ENCODE results near the gene DDX18. TPM values are rescaled to one million over a fixed set of nuclear protein-coding genes. Genes with fewer than 3 reads are reported as not detected.

Gene DDX18
- total and polyA plus RNA-seq, 2 of the 4 experiments (the other 2 are of a cell fraction): 34.6 to 69.9 TPM

- ATAC-seq (ENCODE audit: low read depth) (no peak), DNase-seq (peak; percentile 30)
- intact Hi-C loops (cut with micrococcal nuclease) (no loop called here), in situ Hi-C loops (cut with MboI; ENCODE audit: low sequenced_read_pairs) (no loop called here), dilution Hi-C loops (cut with HindIII; ENCODE audit: low sequenced_read_pairs, unreplicated experiment) (no loop called here)
- Histone ChIP-seq H2BK15ac (ENCODE audit: low read depth, low read length) (no peak overlapping the region), H3K14ac (replicated peaks; ENCODE audit: low read depth, low read length) (no peak overlapping the region), H4K91ac (ENCODE audit: insufficient read depth, low read depth, low read length) (no peak overlapping the region), H2BK120ac (ENCODE audit: low read depth, low read length) (no peak overlapping the region), H3K9me3 (ENCODE audit: control insufficient read depth, insufficient read depth, low read length) (no peaks in the 10 kb centered on the region), H3K4ac (ENCODE audit: low read depth, low read length) (no peak overlapping the region), H3K4me2 (ENCODE audit: low read depth, low read length) (no peak overlapping the region; the same call in 1 of the 2 replicates), H3K27ac (ENCODE audit: insufficient read depth, low read length) (no peak overlapping the region), H2BK5ac (ENCODE audit: low read depth, low read length, poor library complexity, severe bottlenecking) (no peak overlapping the region), H3K36me3 (ENCODE audit: control insufficient read depth, insufficient read depth, low read length) (no peaks in the 10 kb centered on the region), H4K8ac (ENCODE audit: low read depth in 2 of 2, low read length in 2 of 2) (no peak overlapping the region), H4K20me1 (ENCODE audit: insufficient read depth, low read length) (no peaks in the 10 kb centered on the region), H3K23ac (ENCODE audit: low read depth, low read length) (no peak overlapping the region), H3K4me1 (ENCODE audit: control insufficient read depth, insufficient read depth, low read length) (no peaks in the 10 kb centered on the region), H2AFZ (replicated peaks; ENCODE audit: low read length, poor library complexity) (no peak overlapping the region), H3K56ac (ENCODE audit: extremely low read depth, insufficient read depth, low read length) (no peak overlapping the region), H4K5ac (ENCODE audit: low read depth, low read length) (no peak overlapping the region), H2BK20ac (ENCODE audit: low read depth, low read length) (no peak overlapping the region), H3K9me1 (ENCODE audit: insufficient read depth, low read length) (no peaks in the 10 kb centered on the region), H3K18ac (ENCODE audit: low read depth, low read length) (no peak overlapping the region), H3K27me3 (ENCODE audit: control insufficient read depth, insufficient read depth, low read length) (no peaks in the 10 kb centered on the region), H2AK9ac (replicated peaks; ENCODE audit: low read depth, low read length, poor library complexity) (no peak overlapping the region), H3K9ac (ENCODE audit: low read depth, low read length) (no peak overlapping the region), H2AK5ac (ENCODE audit: low read depth, low read length) (no peak overlapping the region), H3K79me1 (ENCODE audit: low read depth in 1 of 2, low read length in 2 of 2) (no peaks in the 10 kb centered on the region), H3K4me3 (ENCODE audit: insufficient read depth, low read depth, low read length) (no peak overlapping the region)
- no TSS peak for BruUV-seq (replicated peaks)
- ChIA-PET POLR2A (ENCODE audit: unreplicated experiment) (no interaction called here), CTCF (no interaction called here)
- TF ChIP-seq SMC3 (IDR thresholded peaks at IDR 0.05; ENCODE audit: low read depth, low read length) (no peak), FOS (IDR thresholded peaks at IDR 0.05; ENCODE audit: low read depth, low read length) (no peak), RAD21 (IDR thresholded peaks at IDR 0.05; ENCODE audit: low read length) (no peak), NFE2L2 (IDR thresholded peaks at IDR 0.05; ENCODE audit: low read depth, low read length) (no peak), MAZ (IDR thresholded peaks at IDR 0.05; ENCODE audit: borderline replicate concordance, low read depth, low read length) (no peak), RFX5 (IDR thresholded peaks at IDR 0.05; ENCODE audit: low read depth, low read length) (no peak), USF2 (IDR thresholded peaks at IDR 0.05; ENCODE audit: low read depth, low read length) (no peak), POLR2A (IDR thresholded peaks at IDR 0.05; ENCODE audit: low read depth, low read length) (no peak), RCOR1 (IDR thresholded peaks at IDR 0.05; ENCODE audit: insufficient replicate concordance, low read length) (no peak), CHD1 (IDR thresholded peaks at IDR 0.05; ENCODE audit: low read depth, low read length) (no peak), MAFK (IDR thresholded peaks at IDR 0.05; ENCODE audit: low read depth, low read length) (no peak), CEBPB (IDR thresholded peaks at IDR 0.05; ENCODE audit: low read depth, low read length) (no peak), MXI1 (IDR thresholded peaks at IDR 0.05; ENCODE audit: borderline replicate concordance, low read depth, low read length) (no peak), ELK1 (IDR thresholded peaks at IDR 0.05; ENCODE audit: borderline replicate concordance, low read depth, low read length) (no peak), BHLHE40 (IDR thresholded peaks at IDR 0.05; ENCODE audit: low read depth, low read length) (no peak), CTCF (conservative IDR thresholded peaks at IDR 0.05; ENCODE audit: low read depth, low read length) (no peak)
Measured at GRCh38 chr2:117801826-117802225, 12.7 kb upstream of the DDX18 start.
